ENCODE measurements around the gene NRROS.
"Not testable (repeated sequence)": the region's sequence is repeated elsewhere in the genome, so short reads cannot be mapped to it uniquely, and the experiment has no call there.

The NRROS gene

DNA sequence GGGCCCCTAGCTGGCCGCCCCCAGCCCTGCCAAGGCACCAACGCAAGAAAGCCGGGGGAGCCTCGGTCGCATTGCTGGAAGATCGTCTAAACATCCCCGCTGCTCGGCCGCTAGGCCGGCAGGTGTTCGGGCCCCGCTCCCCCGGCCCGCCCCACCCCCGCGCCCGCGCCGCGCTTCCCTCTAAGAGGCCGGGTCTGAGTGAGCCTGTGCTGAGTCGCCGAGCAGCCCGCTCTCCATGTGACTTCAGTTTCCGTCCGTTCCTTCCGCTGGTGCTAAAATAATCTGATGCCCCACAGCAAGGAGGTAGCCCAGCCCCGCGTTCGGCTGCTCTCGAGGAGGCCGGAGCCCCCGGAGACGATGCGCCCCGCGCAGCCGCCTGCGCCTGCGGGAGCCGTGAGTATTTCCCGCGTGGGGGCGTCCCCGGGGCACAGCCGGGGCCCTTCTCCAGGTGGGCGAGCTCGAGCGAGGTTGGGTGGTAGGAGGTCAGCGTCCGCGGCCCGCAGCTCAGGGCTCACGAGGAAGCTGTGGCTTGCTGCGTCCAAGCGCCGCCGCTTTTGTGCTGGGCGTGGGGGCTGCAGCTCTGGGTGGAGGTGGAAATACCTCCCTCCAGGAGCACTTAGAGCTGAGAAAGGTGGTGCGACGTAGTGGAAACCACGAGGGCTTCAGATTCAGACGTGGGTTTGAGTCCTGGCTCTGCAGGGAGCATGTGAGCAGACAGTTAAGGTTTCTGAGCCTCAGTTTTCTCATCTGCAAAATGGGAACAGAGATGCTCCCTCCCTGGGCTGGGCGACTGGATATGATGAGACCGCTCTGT lies at the start of gene NRROS:
TSS of gene NRROS (plus strand) at position 212 of the 814 bp plus-strand sequence. CDS start 14,846 bp downstream, outside the sequence.
- DNase-seq: peak; percentile 80

DNA sequence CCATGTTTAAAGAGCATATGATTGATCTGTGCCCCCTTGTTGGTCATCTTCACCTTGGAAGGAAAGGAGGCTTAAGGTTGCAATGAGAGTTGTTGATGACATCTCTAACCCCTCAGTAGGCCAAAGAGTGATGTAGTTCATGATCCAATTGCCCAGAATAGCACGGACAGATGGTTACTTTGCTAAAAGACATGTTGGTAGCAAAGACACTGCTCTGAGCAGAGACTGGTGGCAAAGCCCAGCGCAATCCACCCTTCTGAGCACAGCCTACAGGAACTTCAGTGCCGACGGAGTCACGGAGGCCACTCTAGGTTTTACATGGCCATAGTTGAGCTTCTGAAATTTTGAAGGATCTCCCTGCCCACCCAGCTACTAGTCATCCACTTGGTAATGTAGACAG lies 49.2 kb upstream of the NRROS start:
- DNase-seq: no peak

DNA sequence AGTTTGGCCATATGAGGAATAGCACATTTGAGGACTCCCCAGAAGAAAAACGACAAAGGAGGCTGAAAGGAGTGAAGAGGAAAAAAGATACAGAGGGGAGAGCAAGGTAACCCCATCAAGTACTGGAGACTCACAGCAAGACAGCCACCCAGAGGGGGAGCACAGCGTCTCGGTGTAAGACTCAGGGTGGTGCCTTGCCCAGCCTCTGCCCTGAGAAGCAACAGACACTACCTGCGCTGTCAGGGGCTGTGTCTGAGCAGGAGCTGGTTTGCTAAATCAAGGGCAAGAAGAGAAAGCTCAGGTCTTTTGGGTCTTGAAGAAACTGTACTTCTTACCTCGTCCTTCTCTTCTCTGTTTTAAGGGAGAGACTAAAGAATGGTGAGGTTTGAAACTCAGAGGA lies 43.1 kb upstream of the NRROS start:
- peak; percentile 45 for DNase-seq

DNA sequence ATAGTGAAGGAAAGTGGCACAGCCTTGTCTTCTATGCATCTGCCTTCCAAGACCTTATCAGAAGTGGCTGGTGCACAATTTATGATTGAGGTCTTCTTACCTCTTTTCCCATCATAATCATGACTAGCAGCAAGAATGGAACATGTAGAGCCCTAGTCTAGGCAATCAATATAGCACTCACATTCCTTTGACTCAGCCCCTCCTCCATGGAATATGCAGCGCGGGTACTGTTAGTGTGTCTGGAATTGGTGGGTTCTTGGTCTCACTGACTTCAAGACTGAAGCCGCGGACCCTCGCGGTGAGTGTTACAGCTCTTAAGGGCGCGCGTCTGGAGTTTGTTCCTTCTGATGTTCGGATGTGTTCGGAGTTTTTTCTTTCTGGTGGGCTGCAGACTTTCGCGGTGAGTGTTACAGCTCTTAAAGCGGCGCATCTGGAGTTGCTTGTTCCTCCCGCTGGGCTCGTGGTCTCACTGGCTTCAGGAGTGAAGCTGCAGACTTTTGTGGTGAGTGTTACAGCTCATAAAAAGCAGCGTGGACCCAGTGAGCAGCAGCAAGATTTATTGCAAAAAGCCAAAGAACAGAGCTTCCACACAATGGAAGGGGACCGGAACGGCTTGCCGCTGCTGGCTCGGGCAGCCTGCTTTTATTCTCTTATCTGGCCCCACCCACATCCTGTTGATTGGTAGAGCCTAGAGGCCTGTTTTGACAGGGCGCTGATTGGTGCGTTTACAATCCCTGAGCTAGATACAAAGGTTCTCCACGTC lies 41.3 kb upstream of the NRROS start:
- peak; percentile 37 for DNase-seq

DNA sequence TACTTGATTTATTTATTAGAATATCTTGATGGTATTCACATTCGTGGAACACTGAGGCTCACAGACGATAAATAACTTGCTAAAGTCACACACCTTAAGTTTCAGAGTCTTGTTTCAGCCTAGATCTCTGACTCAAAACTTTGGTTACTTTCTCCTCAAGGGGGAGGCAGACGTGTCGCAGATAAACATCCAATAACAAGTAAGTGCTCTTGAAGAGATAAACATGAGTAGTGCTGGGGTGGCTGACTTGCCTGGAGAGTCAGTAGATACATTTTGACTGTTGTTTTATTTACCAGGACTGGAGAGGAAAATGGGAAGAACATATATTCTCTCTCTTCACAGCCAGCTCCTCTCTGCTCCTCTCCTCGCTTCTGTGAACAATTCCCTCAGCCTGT lies 39.8 kb upstream of the NRROS start:
- no peak for DNase-seq

DNA sequence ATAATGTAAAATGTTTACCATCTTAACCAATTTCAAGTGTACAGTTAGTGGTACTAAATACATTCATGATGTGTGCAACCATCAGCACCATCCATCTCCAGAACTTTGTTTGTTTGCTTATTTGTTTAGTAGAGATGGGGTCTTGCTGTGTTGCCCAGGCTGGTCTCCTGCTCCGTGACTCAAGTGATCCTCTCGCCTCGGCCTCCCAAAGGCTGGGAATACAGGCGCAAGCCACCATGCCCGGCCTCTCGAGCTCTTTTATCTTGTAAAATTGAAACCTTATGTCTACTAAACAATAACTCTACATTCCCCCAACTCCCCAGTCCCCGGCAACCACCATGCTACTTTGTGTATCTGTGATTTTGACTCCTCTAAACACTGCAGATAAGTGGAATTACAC lies 39.1 kb upstream of the NRROS start:
- no peak for DNase-seq

DNA sequence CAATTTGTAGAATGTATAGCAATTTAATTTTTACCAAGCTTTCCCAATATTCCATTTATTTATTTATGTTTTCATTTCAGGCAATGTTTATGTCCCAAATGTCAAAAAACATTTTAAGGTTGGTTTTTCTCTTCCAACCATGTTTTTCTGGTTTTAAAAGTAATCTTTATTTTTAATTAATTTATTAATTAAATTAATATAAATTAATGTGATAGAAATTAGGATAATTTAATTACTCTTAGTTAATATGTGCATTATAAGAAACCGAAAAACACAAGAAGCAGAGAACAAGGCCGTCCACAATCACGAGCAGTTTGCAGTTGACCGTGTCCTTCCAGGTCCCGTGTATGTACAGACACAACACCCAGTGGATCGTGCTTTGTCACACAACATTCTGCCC lies 36.8 kb upstream of the NRROS start:
- DNase-seq: no peak

DNA sequence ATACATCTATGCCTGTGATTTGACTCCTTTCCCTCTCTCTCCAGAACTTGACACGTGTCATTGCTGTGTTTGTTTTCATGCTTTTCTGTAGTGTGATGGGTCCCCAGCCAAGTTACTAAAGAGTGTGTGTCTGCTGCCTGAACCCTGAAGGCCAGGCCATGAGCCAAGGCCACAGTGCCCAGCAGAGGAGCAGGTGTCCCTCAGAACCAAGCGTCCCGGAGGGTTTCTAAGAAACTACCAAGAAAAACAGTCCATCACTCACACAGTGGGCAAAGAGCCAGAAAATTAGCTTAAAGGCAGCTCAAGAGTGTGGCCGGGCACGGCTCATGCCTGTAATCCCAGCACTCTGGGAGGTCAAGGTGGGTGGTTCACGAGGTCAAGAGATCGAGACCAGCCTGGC lies 35.8 kb upstream of the NRROS start:
- peak; percentile 10 for DNase-seq

DNA sequence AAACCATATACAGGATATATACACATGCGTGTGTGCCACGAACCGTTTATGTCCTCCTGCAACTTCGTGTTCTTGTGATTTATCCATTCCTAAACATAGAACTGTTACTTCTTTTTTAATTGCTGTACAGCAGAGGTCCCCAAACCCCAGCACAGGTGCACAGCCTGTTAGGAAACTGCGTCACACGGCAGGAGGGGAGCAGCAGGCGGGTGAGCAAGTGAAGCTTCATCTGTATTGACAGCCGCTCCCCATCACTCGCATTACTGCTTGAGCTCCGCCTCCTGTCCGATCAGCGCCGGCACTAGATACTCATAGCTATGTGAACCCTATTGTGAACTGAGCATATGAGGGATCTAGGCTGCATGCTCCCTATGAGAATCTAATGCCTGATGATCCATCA lies 34.9 kb upstream of the NRROS start:
- DNase-seq: peak; percentile 57

DNA sequence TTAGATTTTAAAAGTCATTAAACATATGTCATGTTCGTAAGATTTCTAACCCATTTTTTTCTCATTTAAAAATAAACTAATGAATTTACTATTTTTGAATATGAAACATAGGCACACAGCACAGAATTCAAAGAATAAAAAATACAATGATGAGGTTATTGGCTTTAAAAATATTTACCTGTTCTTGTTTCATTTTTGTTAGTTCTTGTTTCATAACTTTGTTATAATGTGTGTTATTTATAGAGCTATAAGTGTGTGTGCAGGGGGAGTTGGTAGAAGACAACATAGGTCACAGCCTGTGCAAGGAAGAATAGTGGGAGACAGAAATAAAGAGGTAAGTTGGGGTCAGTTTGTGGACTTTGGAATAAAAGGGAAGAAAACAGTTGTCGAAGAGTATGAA lies 30.8 kb upstream of the NRROS start:
- no peak for DNase-seq

DNA sequence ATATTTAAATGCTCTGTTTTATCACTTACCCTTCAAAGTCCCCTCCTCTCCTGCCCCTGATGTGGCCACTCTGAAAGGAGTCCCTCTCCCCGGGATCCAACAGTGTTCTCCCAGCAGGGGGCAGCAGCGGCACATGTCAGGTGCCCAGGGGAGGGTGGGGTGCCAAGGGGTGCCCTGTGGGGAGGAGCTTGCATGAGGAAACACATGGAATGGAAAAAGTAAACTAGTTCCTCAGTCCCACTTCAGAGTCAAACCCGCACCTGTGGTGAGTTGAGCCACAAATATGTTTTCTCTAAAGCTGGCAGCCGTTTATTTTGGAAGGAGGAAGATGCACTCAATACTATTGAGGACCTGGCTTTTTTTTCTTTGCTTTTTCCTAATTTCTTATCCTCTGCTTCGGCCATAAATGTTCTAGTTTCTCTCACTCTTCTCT lies 30.1 kb upstream of the NRROS start:
- DNase-seq: peak; percentile 87

DNA sequence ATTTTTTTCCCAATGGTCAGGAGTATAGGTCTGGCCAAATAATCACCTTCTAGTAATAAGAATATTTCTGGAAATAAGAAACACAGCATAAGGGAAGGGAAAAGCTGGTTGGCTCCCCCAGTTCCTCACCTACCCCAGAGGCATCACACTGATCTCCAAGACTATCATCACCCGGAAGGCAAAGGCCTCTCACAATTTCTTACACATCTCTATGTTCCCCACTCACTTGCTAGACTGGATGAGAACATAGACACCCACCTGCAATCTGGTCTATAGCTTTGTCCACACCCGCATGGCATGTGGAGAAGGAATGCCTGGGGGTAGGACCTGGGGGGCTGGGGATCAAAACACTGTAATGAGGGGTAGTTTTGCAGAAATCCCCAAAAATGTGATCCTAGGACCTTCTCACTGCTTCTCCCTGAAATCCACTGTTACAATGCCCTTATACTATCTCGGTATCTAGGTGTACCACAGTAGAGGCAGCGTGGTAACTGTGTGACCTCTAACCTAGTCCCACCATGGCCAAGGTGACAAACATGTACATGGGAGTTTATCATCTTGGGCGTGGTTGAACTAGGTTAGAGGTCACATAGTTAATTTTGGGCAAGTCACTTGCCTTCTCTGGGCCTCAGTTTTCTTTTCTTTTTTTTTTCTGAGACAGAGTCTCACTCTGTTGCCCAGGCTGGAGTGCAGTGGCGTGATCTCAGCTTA lies 29.5 kb upstream of the NRROS start:
- DNase-seq: no peak

DNA sequence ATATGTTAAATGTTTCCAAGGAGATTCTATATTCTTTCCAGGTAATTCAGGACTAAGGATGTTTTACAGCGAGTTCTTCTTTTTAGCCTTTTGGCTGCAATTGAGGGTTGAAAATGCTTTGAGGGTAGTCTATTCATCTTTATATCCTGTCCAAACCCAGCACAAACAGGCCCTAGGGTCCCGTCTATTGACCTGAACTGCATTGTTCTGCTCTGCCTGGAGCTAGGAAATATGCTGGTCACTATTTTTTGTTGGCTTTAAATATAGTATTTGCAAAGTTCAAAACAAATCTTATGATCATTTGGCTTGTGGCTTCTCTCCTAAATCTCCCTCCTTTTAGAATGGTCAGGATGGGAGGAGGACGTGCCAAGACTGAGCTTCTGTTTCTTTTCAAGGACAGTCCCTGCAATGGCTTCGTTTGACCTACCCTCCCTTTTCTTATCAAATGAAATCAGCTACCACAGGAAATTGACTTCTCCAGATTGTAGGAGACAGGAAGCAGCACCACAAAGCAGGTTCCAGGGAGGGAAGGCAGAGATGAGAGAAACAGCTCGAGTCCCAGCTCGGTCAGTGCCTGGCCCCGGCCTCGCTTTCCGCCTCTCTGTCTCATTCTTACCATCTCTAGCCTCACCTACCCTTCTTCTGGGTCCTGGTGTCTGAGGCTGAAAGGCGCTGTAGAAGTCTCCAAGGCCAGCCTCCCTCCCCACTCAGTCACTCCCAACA lies 27.6 kb upstream of the NRROS start:
- no peak for DNase-seq

DNA sequence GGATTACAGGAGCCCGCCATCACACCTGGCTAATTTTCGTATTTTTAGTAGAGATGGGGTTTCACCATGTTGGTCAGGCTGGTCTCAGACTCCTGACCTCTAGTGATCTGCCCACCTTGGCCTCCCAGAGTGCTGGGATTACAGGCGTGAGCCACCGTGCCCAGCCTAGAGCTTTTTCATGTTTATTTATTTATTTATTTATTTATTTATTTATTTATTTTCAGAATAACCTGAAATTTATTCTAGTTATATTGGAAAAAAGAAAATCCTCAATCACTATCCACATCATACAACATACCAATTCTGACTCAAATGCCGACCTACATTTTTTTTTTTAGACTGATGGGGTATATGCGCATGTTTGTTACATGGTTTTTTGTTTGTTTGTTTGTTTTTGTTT lies 24.3 kb upstream of the NRROS start:
- DNase-seq: not testable (repeated sequence)

DNA sequence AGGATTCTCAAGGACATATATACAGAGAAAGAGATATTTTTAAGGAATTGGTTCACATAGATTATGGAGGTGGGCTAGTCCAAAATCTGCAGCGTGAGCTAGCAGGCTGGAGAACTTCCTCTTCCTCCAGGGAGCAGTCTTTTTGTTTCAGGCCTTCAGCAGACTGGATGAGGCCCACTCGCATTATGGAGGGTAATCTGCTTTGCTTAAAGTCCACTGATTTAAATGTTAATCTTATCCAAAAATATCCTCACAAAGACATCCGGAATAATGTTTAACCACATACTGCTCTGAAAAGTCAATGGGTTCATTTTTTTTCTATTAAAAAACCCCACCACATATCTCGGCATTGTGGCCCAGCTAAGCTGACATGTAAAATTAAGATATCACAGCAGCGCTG lies 22.2 kb upstream of the NRROS start:
- no peak for DNase-seq

DNA sequence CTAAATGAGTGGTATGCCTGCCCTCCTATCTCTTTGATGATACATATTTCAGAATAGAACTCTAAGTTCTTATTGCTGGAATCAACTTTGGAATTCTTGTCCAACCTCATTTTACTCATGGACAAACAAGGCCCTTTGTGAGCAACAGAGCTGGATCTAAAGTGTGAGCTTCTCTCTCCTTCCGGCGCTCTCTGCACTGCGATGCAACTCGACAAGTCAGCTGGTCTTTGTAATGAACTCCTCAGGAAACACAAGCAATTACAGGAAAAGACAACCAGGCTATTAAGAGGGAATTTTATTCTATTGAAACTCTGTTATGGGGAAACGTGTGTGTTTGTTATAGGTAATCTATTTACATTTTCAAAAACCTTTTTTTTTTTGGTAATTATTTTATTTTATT lies 20.3 kb upstream of the NRROS start:
- no peak for DNase-seq

DNA sequence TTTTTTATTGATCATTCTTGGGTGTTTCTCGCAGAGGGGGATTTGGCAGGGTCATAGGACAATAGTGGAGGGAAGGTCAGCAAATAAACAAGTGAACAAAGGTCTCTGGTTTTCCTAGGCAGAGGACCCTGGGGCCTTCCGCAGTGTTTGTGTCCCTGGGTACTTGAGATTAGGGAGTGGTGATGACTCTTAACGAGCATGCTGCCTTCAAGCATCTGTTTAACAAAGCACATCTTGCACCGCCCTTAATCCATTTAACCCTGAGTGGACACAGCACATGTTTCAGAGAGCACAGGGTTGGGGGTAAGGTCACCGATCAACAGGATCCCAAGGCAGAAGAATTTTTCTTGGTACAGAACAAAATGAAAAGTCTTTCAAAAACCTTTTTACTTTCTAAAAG lies 19.9 kb upstream of the NRROS start:
- not testable (repeated sequence) for DNase-seq

DNA sequence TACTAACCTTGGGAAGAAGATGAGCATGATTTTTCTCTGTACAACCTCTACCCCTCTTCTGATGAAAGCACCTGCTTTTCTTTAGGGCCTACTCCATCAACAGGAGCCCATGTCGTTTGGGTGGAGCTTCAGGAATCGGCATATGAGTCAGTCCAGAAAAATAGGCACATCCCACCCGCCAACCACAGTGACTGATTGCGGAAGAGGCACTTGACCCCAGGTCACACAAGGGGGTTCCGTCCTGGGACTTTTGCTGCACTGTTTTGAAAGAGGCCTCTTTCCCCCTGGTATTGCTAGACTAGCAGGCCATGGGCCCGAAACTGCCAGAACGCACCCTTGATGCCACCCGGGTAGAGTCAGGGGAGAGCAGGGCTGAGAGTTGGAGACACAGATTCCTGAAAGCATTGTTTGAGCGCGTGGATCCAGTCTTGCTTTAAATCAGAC lies 19.3 kb upstream of the NRROS start:
- DNase-seq: no peak

DNA sequence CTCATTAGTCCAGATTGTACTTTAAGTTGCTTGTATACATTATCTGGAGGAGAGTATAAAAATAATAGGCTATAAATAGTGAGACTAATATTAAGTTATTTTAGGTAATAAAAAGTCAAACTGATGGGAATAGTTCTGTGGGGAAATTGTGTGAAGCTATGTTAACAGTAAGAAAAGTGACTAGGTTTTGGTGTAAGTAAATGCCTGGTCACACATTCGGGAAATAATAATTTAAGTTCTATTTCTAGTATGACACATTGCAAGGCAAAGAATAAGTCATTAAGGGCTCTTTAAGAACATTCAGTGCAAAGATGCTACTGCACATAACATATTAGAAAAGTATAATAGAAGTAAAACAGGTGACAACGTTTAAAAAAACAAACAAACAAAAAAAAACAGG lies 18.8 kb upstream of the NRROS start:
- no peak for DNase-seq

DNA sequence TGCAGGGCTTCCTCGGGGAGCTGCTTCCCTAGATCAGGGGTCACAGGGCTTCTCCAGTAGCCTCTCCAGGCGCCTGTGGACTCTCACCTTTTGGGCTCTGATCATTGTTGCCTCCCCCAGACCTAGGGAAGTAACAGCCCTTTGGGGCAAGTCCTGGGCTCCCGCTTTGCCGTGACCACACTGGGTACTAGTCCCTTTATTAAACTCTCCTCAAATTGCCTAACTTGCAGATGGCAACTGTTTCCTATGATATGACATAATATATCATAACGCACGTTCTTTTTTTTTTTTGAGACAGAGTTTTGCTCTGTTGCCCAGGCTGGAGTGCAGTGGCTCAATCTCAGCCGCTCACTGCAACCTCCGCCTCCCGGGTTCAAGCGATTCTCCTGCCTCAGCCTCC lies 17.9 kb upstream of the NRROS start:
- no peak for DNase-seq

DNA sequence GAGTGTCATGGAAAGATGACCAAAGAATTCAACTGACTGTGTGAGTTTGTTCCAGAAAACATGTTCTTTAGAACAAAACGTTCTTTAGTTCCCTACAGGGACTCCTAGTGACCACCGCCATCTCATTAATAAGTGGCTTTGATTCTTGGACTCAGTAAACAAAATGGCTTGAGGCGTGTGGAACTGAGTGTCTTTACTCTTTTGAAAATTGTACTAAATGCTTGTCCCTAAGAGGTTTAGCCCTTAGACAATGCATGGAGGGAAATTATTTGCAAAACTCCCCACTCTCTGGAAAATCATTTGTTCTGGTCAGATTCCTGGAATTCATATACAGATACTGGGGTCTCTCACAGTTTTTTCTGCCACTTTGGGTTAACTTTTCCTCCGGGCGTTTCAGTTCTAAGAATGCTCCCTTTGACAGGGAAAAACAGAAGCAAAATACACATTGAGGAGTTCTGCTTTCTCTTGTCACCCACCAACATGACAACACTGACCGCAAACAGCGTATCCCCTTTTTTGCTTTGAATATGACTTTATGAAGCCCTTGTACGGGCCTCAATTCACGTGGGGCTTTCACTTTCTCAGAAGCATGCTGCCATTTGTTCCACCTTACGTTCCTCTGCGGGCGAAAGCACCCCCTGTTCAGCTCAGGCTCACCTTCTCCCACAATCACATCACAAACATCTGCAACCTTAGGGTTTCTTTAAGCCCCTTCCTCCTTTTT lies 15.3 kb upstream of the NRROS start:
- DNase-seq: no peak

DNA sequence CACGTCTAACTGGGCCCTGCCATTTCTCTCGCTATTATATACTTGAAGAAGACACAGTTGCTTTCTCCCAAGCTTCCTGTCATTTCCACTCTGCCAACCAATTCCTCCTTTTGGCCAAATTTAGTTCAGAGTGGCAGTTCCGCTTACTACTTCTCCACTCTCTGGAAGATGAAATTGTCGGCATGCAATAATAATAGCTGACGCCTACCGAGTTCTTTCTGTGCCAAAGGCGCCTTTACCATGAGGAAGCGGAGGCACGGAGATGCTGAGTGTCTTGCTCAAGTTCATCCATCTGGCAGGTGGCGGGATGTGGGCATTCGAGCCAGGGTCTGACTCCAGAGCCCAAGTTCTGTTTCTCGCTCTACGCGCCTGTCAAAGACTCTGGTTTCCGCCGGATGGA lies 14.6 kb upstream of the NRROS start:
- DNase-seq: no peak

All from NCI-H69 (cell line).